GM18502 (cell line): ENCODE results near the gene PROCA1.
"Not testable (repeated sequence)": the region's sequence is repeated elsewhere in the genome, so short reads cannot be mapped to it uniquely, and the experiment has no call there.

Experiments
- ATAC-seq: cut with Tn5 transposase; IDR thresholded peaks from one replicate; pipeline ENCODE4 v1.9.1; 2021; ENCODE audit warnings: mild to moderate bottlenecking; ENCODE audit not compliant: unreplicated experiment, poor library complexity

PROCA1 gene

DNA sequence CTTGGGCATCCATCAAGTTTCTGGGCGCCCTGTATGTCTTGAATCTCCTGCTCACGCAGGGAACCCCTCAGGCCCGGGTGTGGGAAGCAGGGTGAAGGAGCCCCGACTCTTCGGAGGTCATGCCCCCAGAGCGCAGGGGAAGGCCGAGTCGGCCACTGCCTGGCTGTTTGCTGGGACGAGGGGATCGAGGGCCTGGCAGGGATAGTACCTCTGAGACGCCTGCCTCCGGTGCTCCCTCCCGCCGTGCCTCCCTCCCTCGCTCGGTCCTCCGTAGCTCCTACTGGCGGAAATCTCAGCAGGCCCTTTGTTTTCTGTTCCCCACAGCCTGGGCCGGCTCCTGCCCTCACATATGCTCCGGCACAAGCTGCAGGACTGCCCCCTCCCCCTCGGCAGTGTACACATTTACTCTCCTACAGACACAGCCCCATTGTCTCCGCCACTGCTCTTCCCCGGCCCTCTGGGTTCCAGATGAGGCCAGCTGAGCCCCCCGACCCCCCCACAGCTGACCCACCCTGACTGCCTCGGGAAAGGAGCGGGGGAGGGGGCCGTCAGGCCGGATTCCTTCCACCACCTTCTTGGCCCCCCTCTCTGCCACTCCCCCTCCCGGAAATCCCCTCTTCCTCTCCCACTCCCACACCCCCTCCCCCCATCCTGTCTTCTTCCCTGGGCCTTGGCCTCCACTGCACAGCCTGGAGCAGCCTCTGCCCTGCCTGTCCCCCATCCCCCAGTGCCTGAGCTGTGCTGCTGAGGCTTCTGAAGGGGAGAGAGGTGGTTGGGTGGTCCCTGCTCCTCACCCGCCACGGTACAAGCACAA lies 33.5 kb upstream of the PROCA1 start:
- no peak for ATAC-seq

- ATAC-seq = peak; percentile 32
Observed at GRCh38 chr17:28744104-28744971, 32.6 kb upstream of the PROCA1 start.

DNA sequence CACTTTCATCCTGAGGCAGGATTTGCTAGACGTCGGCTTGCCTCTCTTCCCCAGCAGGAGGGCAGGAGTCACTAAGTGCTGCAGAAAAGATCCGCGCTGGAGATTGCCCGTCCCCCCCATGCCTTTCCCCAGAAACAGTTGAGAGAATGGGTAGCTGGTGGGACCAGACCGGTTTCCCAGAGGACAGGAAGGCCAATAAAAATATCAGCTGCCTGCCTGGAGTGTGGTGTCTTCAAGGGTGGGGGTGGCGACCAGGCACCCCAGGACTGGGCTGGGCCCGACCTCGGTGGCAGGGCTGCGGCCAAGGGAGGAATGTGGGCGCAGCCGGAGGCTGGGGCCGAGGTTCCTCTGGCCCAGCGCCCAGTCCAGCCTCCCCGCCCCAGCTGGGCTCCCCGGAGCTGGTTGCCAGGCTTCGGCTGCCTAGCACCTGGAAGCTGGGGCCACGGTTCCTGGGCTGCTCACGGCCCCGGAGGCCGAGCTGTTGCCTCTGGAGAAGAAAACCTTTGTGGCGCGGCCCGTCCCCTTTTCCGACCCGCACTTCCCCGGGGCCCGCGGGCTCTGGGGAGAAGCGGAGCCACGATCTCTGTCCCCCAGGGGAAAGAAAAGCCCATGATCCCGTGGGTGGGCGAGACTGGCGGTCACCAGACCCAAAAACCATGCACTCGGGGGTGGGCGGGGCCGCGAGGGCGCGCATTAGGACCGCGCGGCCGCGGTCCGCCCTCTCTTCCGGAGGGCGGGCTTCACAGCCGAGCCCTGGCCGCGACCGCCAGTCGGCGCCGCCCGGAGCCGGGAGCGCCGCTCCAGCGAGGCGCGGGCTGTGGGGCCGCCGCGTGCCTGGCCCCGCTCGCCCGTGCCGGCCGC lies 31.8 kb upstream of the PROCA1 start, which contains the start of gene TRAF4:
Gene TRAF4, plus strand, starts transcription at position 769 of the 861 bp plus-strand sequence. CDS start 102 bp downstream, outside the sequence.
- ATAC-seq = peak; percentile 63

GRCh38 chr17:28741358-28742349 lies 30.0 kb upstream of the PROCA1 start:
- ATAC-seq = no peak

DNA sequence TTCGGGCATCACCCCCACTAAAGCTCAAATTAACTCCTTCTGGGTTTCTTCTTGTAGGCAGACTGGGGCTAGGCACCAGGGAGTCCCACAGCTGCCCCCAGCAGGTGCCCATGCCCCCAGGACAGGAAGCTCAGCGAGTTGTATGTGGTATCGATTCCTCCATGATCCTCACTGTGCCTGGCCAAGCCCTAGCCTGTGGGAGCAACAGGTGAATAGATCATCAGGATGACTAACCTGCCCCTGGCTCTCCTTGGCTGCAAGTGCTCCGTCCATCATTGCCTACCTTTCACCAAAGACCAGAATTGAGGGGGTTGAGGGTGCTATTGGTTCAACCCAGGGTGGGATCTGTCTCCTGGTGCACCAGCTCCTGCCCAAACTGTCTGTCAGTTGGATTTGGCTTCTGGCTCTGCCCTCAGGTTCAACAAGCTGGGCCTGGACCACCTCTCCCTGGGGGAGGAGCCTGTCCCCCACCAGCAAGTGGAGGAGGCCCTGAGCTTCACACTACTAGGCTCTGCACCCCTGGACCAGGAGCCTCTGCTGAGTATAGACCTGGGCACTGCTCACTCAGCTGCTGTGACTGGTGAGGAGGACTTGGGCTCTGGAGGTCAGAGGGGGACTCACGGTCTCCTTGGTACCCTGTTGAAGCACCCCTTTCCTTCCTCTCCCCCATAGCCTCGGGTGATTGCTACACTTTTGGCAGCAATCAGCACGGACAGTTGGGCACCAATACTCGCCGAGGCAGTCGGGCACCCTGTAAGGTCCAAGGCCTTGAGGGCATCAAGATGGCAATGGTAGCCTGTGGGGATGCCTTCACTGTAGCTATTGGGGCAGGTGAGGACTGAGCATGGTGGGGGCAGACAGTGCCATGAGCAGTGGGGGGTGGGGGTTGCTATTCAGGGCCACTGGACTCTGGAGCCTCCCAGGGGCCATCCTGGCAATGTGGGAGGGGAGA lies 29.0 kb upstream of the PROCA1 start:
- no peak for ATAC-seq

GRCh38 chr17:28738680-28739384 lies 27.1 kb upstream of the PROCA1 start:
- no peak for ATAC-seq

DNA sequence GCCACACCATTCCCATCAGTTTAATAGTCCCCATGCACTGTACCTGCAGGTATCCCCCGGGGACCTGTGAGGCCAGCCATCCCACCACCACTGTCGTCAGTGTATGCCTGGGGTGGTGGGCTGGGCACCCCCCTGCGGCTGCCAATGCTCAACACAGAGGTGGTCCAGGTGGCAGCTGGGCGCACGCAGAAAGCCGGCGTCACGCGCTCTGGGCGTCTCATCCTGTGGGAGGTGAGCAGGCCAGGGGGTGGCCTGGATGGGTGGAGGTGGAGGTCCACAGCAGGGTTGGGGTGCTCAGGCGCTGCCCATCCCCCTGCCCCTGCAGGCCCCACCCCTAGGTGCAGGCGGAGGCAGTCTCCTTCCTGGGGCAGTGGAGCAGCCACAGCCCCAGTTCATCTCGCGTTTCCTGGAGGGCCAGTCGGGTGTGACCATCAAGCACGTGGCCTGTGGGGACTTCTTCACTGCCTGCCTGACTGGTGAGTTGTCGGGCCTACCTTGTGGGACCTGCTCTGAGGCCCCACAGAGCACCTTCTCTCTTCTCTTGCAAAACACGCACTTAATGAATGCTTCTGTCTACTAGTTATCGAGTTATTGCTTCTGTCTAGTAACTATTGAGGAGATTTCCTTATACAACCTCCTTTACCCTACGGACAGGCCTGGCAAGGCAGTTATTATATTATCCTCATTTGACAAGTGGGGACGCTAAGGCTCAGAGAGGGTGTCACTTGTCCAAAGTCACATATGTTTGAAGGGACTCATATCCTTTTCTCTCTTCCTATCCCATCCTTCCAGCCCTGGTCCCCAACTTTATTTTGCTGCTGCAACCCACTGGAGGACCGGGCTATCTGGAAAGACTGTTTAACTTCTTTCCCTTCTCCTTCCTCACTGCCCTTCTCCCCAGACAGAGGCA lies 26.3 kb upstream of the PROCA1 start:
- peak; percentile 75 for ATAC-seq

DNA sequence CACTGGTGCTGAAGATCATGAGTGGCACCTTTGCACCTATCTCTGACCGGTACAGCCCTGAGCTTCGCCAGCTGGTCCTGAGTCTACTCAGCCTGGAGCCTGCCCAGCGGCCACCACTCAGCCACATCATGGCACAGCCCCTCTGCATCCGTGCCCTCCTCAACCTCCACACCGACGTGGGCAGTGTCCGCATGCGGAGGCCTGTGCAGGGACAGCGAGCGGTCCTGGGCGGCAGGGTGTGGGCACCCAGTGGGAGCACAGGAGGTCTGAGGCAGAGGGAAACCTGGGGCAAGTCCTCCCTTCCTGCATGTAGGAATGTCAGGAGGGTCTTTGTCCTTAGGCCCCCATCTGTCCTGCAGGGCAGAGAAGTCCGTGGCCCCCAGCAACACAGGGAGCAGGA lies 25.6 kb upstream of the PROCA1 start:
- no peak for ATAC-seq

DNA sequence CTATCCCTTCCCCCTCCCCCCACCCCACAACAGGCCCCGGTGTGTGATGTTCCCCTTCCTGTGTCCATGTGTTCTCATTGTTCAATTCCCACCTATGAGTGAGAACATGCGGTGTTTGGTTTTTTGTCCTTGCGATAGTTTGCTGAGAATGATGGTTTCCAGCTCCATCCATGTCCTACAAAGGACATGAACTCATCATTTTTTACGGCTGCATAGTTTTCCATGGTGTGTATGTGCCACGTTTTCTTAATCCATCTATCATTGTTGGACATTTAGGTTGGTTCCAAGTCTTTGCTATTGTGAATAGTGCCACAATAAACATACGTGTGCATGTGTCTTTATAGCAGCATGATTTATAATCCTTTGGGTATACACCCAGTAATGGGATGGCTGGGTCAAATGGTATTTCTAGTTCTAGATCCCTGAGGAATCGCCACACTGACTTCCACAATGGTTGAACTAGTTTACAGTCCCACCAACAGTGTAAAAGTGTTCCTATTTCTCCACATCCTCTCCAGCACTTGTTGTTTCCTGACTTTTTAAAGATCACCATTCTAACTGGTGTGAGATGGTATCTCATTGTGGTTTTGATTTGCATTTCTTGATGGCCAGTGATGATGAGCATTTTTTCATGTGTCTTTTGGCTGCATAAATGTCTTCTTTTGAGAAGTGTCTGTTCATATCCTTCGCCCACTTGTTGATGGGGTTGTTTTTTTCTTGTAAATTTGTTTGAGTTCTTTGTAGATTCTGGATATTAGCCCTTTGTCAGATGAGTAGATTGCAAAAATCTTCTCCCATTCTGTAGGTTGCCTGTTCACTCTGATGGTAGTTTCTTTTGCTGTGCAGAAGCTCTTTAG lies 24.5 kb upstream of the PROCA1 start:
- not testable (repeated sequence) for ATAC-seq

GRCh38 chr17:28735242-28735722 lies 23.6 kb upstream of the PROCA1 start:
- ATAC-seq = no peak

DNA sequence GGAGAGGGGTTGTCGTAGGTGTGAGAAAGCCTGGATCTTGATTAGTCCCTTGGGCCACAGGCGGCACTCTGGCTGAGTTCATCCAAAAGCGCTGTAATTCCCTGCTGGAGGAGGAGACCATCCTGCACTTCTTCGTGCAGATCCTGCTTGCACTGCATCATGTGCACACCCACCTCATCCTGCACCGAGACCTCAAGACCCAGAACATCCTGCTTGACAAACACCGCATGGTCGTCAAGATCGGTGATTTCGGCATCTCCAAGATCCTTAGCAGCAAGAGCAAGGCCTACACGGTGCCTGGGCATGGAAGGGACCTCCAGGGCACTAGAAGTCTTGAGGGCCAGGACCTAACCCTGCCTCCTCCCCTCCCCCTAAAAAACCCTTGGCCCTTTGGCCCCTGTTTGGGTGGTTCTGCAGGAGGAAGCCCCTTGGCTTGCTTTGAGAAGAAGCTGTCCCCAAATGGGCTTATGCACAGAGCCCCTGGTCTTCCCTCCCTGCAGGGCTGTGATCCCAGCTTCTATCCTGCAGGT lies 23.1 kb upstream of the PROCA1 start:
- ATAC-seq = no peak

DNA sequence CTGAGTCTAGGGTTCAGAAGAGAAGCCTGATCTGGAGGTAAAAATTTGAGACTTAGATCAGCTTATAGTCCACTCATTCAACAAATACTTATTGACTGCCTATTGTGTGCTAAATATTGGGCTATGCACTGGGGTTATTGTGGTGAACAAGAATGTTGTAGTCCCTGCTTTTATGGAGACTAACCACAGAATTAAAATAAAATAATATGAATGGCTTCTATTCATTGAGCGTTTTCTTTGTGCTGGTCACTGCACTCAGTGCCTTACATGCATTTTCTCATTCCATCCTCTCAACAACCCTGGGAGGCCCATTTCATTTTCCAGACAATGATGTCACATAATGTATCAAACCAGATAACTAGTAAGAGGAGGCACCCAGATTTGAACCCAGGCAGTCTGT lies 21.7 kb upstream of the PROCA1 start:
- no peak for ATAC-seq

GRCh38 chr17:28729950-28730330 lies 18.3 kb upstream of the PROCA1 start:
- ATAC-seq = no peak

- ATAC-seq = peak; percentile 44
Observed at GRCh38 chr17:28728364-28729200, 16.9 kb upstream of the PROCA1 start, which contains the start of gene NEK8. TSS of gene NEK8 (plus strand) at chr17:28728788. CDS start at chr17:28728814, 26 bp downstream.
